Activated naive CD8-positive, alpha-beta T cell treated with anti-CD3 and anti-CD28 coated beads, Interleukin-2, amount 50 U/mL, for 24 hours (primary cell): Measurements from ENCODE around the gene PPARA.
A peak's percentile ranks its signal among the peaks of the same experiment; 100 is the strongest.

Experiments
- ATAC-seq: fragments of 150-1000 bp; cut with Tn5 transposase; one replicate; pipeline ENCODE4 v1.10.0; 2021
- DNase-seq: peaks from one replicate; pipeline ENCODE4 v3.0.0; 2021
- H3K27ac Mint-ChIP-seq: one replicate; pipeline ENCODE4 v1.8.0; 2021; ENCODE audit warnings: mild to moderate bottlenecking, mixed read lengths
- H3K27me3 Mint-ChIP-seq: one replicate; pipeline ENCODE4 v1.8.0; 2021; ENCODE audit warnings: mixed read lengths
- H3K36me3 Mint-ChIP-seq: one replicate; pipeline ENCODE4 v1.8.0; 2021; ENCODE audit warnings: low read depth, mixed read lengths
- H3K4me1 Mint-ChIP-seq: one replicate; pipeline ENCODE4 v1.8.0; 2021; ENCODE audit warnings: mixed read lengths
- H3K4me3 Mint-ChIP-seq: one replicate; pipeline ENCODE4 v1.8.0; 2021; ENCODE audit warnings: mild to moderate bottlenecking, moderate library complexity, mixed read lengths
- H3K9me3 Mint-ChIP-seq: one replicate; pipeline ENCODE4 v1.8.0; 2021; ENCODE audit warnings: mixed read lengths

The PPARA gene

DNA sequence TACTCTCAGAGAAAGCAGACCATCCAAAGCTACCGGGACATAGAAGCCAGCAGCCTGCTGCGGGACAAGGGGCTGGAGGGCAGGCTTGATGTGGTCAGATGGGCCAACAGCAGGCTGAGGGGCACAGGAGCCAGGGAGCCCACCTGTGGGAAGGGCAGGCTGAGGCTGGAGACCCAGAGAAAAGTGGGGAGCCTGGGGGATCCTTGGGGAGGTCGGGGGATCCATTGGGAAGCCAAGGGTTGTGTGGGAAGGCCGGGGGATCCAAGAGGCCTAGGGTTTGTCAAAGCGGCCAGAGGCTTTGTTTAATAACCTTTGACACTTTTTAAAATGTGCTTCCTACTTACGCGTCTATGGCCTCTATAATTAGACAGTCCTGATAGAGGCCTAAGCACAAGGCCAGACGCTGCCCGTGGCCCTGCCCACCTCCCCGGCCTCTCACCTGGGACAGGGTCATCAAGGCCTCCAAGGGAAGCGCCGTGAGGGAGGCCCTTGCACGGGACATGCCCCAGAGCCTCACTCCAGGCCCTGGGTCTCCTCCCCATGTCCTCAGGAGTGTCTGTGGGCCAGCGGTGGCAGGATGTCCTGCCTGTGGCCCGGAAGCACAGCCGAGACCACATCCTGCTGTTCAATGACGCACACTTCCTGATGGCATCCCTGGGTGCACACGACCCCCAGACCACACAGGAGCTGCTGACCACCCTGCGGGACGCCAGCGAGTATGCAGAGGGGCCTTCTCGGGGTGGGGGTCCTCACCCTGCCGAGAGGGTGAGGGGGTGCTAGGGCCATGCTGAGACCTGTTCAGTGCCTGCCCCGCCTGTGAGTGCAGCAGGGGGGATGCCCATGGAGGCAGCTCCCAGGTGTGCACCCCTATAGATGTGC, 137.8 kb downstream of the PPARA start:
- Mint-ChIP-seq H3K36me3 (peaks cover 14% of the 10 kb centered on the region), H3K4me1 (peaks cover 12% of the 10 kb centered on the region)

DNA sequence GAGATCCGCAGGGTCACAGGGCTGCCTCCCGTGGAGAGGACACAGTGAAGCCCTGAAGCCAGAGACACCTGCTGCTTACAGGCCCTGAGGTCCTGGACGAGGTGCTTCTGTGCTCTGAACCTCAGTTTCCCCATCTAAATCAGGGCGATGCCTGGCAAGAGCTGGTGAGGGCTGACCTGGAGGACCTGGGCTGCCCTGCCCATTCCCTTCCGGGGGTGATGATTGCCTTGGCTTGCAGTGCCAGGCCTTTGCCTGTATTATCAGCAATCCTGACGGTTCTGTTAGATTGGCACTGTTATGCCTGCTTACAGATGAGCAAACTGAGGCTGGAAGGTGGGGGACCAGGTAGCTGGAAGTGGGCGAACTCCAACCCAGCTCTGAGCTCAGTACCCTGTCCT, 138.5 kb downstream of the PPARA start:
- Mint-ChIP-seq H3K9me3 (no peaks in the 10 kb centered on the region), H3K4me1 (peaks cover 18% of the 10 kb centered on the region), H3K27ac (no peak overlapping the region), H3K4me3 (peak overlapping the region; percentile 75), H3K36me3 (peaks cover 14% of the 10 kb centered on the region), H3K27me3 (no peaks in the 10 kb centered on the region)
- ATAC-seq (no peak), DNase-seq (no peak)

More for the DNA sequence above, 137.8 kb downstream of the PPARA start:
- Mint-ChIP-seq H3K27me3 (no peaks in the 10 kb centered on the region), H3K27ac (peak overlapping the region; percentile 65), H3K9me3 (no peaks in the 10 kb centered on the region), H3K4me3 (peak overlapping the region; percentile 75)
- ATAC-seq = peak; percentile 64
- peak; percentile 29 for DNase-seq

DNA sequence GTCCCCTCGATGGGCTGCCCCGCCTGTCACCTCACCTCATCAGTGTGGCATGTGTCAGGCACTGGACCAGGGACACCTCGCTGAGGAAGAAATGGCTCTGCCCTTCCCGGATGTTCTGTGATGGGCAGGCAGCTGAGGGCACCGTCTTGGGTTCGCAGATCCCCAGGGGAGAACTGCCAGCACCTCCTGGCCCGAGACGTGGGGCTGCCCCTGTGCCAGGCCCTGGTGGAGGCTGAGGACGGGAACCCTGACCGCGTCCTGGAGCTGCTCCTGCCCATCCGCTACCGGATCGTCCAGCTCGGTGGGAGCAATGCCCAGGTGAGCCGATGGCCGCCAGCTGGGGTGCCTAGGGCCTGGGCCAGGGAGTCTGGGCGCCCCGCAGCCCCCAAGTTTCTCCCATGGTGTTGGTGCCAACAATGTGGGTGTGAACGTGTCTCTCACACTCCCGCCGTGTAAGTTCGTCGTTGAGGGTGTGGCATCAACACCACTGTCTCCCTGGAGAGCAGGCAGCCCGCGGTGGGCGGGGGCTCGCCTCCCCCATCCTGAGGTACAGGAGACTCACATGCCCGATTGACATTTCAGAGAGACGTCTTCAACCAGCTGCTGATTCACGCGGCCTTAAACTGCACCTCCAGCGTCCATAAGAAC, 139.0 kb downstream of the PPARA start:
- DNase-seq = no peak

DNA sequence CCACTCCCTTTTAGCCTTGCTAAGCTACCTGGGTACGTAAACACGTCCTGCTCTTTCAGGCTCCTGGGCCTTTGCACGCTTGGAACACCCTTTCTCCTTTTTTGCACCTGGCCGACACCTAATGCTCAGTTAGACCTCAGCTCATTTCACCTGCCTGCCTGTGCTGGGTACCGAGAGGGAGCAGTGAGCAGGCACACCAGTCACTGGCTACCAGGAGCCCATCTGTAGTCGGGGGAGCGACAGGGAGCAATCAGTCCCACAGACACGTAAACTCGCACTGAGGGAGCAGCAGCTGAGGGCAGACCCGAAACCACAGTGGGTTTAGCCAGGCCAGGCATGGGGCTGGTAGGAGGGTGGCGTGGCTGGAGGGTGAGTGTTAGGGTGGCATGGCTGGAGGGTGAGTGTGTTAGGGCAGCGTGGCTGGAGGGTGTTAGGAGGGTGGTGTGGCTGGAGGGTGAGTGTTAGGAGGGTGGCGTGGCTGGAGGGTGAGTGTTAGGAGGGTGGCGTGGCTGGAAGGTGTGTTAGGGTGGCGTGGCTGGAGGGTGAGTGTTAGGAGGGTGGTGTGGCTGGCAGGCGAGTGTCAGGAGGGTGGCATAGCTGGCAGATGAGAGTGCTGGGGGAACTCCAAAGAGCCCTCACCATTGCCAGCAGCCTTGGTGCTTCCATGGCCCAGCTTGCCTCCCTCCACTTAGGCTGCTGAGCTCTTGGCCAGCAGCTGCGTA, 140.0 kb downstream of the PPARA start:
- H3K36me3 Mint-ChIP-seq = peaks cover 6% of the 10 kb centered on the region
- DNase-seq (no peak), ATAC-seq (no peak)
- no peaks in the 10 kb centered on the region for H3K9me3 Mint-ChIP-seq
- H3K4me1 Mint-ChIP-seq = peaks cover 24% of the 10 kb centered on the region
- H3K4me3 Mint-ChIP-seq = no peak overlapping the region
- H3K27ac Mint-ChIP-seq = no peak overlapping the region
- H3K27me3 Mint-ChIP-seq = no peaks in the 10 kb centered on the region

More for the DNA sequence above, 139.0 kb downstream of the PPARA start:
- H3K36me3 Mint-ChIP-seq = peaks cover 9% of the 10 kb centered on the region
- no peaks in the 10 kb centered on the region for H3K9me3 Mint-ChIP-seq
- ATAC-seq = no peak
- H3K4me1 Mint-ChIP-seq = peaks cover 18% of the 10 kb centered on the region
- H3K4me3 Mint-ChIP-seq = no peak overlapping the region
- no peak overlapping the region for H3K27ac Mint-ChIP-seq
- no peaks in the 10 kb centered on the region for H3K27me3 Mint-ChIP-seq

DNA sequence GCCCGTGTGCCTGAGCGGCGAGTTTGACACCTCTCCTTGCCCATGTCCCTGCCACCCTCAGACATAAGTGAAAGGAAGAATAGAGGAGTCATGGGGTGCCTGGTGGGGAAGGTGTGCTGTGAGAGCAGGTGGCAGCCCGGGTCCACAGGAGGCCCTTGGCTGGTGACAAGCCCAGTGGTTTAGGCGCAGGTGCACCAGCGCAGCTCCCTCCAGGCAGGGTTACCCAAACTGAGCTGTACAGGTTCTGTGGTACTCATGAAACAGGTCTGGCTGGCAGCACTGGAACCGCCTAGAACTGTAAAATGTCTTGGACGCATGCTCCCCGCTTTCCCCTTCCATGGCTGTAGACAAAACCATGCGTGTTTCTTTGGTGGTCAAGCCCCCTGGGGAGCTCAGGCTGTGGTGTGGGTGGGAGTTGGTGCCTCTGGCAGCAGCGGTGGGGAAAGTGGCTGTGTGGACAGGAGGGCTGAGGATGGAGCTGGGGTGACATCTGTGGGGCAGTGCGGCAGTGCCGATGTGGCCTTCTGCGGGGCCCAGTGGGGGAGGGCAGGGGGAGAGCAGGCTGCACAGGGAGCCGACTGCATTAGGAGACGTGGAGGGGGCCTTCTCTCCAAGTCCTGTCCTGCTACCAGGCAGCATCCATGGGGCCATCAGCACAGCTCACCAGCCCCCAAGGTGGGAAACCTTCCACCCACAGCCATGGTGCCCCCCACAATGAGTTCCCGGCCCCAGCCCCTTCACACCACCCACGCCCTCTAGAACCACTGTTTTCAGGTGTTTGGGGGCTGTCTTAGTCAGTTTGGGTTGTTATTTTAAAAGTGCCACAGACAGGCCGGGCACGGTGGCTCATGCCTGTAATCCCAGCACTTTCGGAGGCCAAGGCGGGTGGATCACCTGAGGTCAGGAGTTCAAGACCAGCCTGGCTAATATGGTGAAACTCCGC, 140.8 kb downstream of the PPARA start:
- H3K4me3 Mint-ChIP-seq = no peak overlapping the region
- no peak overlapping the region for H3K27ac Mint-ChIP-seq
- H3K36me3 Mint-ChIP-seq = peaks cover 5% of the 10 kb centered on the region
- peaks cover 27% of the 10 kb centered on the region for H3K4me1 Mint-ChIP-seq
- ATAC-seq (no peak), DNase-seq (no peak)
- H3K27me3 Mint-ChIP-seq = no peaks in the 10 kb centered on the region
- H3K9me3 Mint-ChIP-seq = no peaks in the 10 kb centered on the region

DNA sequence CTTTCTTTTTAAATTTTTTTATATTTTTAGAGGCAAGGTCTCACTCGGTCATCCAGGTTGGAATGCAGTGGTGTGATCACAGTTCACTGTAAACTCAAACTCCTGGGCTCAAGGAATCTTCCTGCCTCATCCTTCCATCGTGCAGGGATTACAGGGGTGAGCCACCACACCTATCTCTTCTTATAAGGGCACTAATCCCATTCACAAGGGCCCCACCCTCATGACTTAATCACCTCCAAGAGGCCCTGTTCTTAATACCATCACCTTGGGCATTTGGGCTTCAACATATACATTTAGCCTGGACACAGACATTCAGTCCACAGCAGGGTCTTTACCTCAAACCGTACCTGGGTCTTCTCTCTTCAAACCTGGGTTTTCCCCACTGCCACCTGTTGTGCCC, 141.8 kb downstream of the PPARA start:
- Mint-ChIP-seq H3K27me3 (no peaks in the 10 kb centered on the region), H3K9me3 (no peaks in the 10 kb centered on the region), H3K4me1 (peaks cover 33% of the 10 kb centered on the region), H3K36me3 (peaks cover 6% of the 10 kb centered on the region), H3K4me3 (no peak overlapping the region), H3K27ac (no peak overlapping the region)
- no peak for DNase-seq
- no peak for ATAC-seq

DNA sequence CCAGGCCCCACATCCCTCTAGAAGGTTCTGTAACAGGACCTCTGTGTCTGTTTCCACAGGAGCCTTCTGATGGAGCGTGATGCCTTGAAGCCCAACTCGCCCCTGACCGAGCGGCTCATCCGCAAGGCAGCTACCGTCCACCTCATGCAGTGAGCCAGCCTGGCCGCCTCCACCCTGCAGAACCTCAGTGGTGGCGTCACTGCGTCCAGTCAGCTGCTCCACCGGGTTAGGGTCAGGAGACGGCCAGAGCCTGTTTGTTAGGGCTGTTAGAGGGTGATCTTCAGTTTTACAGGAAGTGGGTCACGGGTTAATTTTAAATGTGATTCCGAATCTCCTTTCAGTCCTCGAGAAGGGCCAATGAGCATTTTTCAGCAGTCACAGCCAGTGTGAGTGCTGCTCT, 142.4 kb downstream of the PPARA start:
- DNase-seq (no peak), ATAC-seq (no peak)
- Mint-ChIP-seq H3K27ac (no peak overlapping the region), H3K36me3 (peaks cover 10% of the 10 kb centered on the region), H3K9me3 (no peaks in the 10 kb centered on the region), H3K4me1 (peaks cover 33% of the 10 kb centered on the region), H3K4me3 (no peak overlapping the region), H3K27me3 (no peaks in the 10 kb centered on the region)
